ENCODE results near the gene DDX23.

DNA sequence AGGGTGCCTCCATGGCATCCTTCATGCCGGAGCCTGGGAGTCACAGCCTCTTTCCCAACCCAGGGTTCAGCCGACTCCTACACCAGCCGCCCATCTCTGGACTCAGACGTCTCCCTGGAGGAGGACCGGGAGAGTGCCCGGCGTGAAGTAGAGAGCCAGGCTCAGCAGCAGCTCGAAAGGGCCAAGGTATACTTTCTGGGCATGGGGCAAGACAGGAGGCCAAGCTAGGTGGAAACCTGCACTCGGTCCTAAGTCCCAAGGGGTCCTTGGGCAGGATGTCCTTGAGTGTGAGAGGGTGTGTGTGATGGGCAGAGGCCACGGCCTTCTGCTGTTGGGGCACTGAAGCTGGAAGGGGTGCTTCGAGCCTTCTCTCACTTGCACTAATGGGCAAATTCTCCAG, 28.7 kb downstream of the DDX23 start:
- TF ChIP-seq POLR2AphosphoS5 (IDR thresholded peaks at IDR 0.05; ENCODE audit: borderline replicate concordance, low read depth, low read length), result no peak
- TF ChIP-seq EZH2 (IDR thresholded peaks at IDR 0.05), result no peak
